Activated naive CD8-positive, alpha-beta T cell treated with anti-CD3 and anti-CD28 coated beads for 36 hours (primary cell): Measurements from ENCODE around the gene HMGXB3. TPM values are rescaled to one million over a fixed set of nuclear protein-coding genes. Genes with fewer than 3 reads are reported as not detected.
A peak's percentile ranks its signal among the peaks of the same experiment; 100 is the strongest.

ENCODE experiments used
- DNase-seq: peaks from one replicate; pipeline ENCODE4 v3.0.0; 2021
- H3K27ac Mint-ChIP-seq: one replicate; pipeline ENCODE4 v1.8.0; 2022; ENCODE audit warnings: mild to moderate bottlenecking, moderate library complexity, mixed read lengths
- H3K27me3 Mint-ChIP-seq: one replicate; pipeline ENCODE4 v1.8.0; 2022; ENCODE audit warnings: mild to moderate bottlenecking, mixed read lengths
- H3K36me3 Mint-ChIP-seq: one replicate; pipeline ENCODE4 v1.8.0; 2021; ENCODE audit warnings: mild to moderate bottlenecking, mixed read lengths
- H3K4me1 Mint-ChIP-seq: one replicate; pipeline ENCODE4 v1.8.0; 2021; ENCODE audit warnings: mixed read lengths
- H3K4me3 Mint-ChIP-seq: one replicate; pipeline ENCODE4 v1.8.0; 2022; ENCODE audit warnings: mild to moderate bottlenecking, moderate library complexity, mixed read lengths
- H3K9me3 Mint-ChIP-seq: one replicate; pipeline ENCODE4 v1.8.0; 2022; ENCODE audit warnings: mixed read lengths
- total RNA-seq, 2 experiments: library from RNA; stranded (reverse); gene quantifications; one replicate each; pipeline ENCODE4 v1.2.3, GENCODE V29; 2021

The HMGXB3 gene
- total RNA-seq, 2 experiments from 2014 or later = 36.7 to 38.3 TPM

DNA sequence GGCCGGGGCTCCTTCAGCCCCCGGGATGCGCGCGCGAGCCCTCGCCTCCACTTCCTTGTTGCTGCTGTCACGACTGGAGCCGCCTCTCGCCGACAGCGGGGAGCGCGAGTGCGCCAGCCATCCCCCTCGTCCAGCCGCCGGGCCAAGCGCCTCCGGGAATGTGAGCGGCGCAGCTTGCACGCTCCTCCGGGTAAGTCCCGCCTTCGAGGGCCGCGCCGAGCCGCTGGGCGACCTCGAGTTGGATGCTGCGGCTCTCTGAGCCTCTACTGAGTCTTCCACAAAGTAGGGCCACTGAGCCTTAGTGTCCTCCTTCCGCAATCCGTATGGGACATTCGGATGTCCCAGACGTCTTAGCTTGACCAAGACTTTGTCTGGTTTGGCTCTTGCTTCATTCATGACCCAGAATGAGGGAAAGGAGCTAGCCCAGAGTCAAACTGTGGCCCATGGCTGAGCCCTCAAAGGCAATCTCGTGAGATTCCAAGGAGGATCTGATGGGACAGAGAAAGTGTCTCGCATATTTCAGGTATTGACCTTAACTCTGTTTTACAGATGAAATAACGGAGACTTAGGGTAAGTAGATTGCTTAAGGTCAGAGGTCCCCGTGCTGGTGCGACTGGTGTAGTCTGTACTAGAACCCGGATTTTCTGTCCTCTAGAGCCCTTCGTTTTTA, 586 bp downstream of the HMGXB3 start:
- Mint-ChIP-seq H3K9me3 (no peaks in the 10 kb centered on the region), H3K27me3 (no peaks in the 10 kb centered on the region), H3K27ac (peak overlapping the region; percentile 88), H3K4me3 (peak overlapping the region; percentile 83), H3K36me3 (peaks cover 17% of the 10 kb centered on the region), H3K4me1 (peaks cover 35% of the 10 kb centered on the region)
- peak; percentile 43 for DNase-seq

GRCh38 chr5:150001660-150002486, 1.3 kb downstream of the HMGXB3 start:
- Mint-ChIP-seq H3K36me3 (peaks cover 15% of the 10 kb centered on the region), H3K27ac (peak overlapping the region; percentile 88), H3K9me3 (no peaks in the 10 kb centered on the region), H3K4me3 (peak overlapping the region; percentile 83), H3K4me1 (peaks cover 37% of the 10 kb centered on the region), H3K27me3 (no peaks in the 10 kb centered on the region)
- peak; percentile 61 for DNase-seq

GRCh38 chr5:150006318-150006717, 5.8 kb downstream of the HMGXB3 start:
- H3K4me1 Mint-ChIP-seq = peaks cover 34% of the 10 kb centered on the region
- peaks cover 23% of the 10 kb centered on the region for H3K36me3 Mint-ChIP-seq
- no peak overlapping the region for H3K27ac Mint-ChIP-seq
- no peaks in the 10 kb centered on the region for H3K27me3 Mint-ChIP-seq
- DNase-seq = no peak
- H3K9me3 Mint-ChIP-seq = no peaks in the 10 kb centered on the region
- no peak overlapping the region for H3K4me3 Mint-ChIP-seq

DNA sequence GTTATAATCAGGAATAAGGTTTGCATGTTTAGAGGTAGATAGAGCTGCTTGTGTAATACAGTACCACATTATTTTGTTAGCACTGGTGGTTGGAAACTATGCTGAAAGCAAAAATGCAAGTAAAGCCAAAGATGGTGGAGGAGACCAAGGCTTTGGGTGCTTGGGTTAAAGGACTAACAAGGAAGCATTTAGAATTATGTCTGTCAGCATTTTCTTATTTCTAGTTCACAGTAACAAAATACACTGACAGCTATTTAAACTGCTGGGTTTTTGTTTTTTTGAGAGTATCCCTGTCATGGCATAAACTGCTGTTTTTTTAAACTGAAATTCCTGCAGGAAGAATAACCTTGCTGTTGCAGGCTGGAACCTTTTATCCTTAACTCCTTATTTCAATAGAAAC, 6.5 kb downstream of the HMGXB3 start:
- H3K4me3 Mint-ChIP-seq = no peak overlapping the region
- peaks cover 31% of the 10 kb centered on the region for H3K4me1 Mint-ChIP-seq
- no peaks in the 10 kb centered on the region for H3K9me3 Mint-ChIP-seq
- DNase-seq = no peak
- H3K36me3 Mint-ChIP-seq = peaks cover 22% of the 10 kb centered on the region
- H3K27ac Mint-ChIP-seq = no peak overlapping the region
- H3K27me3 Mint-ChIP-seq = no peaks in the 10 kb centered on the region

DNA sequence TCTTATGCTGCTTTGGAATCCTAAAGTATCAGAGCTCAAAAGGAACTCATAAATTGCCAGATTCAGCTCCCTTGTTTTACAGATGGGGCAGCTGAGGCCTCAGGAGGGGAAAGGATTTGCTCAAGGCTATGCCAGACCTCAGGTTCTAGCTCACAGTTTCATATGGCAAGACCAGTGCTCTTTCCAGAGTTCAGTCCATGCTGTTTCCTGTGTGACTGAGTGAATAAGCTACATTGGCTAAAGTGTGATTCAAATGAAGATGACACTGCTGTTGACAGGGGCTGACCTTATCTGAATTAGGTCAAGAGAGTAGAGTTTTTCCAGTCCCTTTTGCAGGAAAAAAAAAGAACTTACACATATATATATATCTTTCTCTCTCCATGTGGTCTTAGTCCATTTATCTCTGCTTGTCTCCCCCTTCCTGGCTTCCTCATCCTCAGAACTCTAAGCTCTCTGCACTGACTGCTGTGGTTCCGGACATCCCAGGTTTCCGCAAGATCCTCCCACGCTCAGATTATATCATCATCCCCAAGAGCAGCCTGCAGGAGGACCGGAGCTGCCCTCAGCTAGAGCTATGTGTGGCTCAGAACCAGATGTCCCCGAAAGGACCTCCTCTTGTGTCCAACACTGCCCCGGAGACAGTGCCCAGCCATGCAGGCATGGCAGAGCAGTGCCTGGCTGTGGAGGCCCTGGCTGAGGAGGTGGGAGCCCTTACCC, 9.3 kb downstream of the HMGXB3 start:
- peaks cover 38% of the 10 kb centered on the region for H3K36me3 Mint-ChIP-seq
- H3K27me3 Mint-ChIP-seq = no peaks in the 10 kb centered on the region
- H3K9me3 Mint-ChIP-seq = no peaks in the 10 kb centered on the region
- DNase-seq = no peak
- no peak overlapping the region for H3K4me3 Mint-ChIP-seq
- peaks cover 19% of the 10 kb centered on the region for H3K4me1 Mint-ChIP-seq
- H3K27ac Mint-ChIP-seq = no peak overlapping the region

DNA sequence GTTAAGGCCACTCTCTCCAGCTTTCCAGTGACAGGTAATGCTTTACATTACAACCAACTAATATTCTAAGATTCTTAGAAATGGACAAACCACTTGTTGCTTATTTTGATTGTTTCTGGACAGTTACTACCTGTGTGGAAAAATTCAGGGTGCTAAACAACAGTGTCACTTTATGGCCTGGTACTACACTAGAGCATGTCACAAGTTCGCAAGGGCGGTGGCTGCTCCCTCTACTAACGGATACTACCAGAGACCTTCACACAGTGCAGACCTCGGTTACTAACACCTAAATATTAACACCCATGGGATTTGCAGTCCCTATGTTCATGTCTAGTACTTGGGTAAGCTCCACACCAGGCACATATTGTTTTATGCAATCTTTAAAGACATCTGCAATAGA, 13.4 kb downstream of the HMGXB3 start:
- H3K27me3 Mint-ChIP-seq = no peaks in the 10 kb centered on the region
- H3K36me3 Mint-ChIP-seq = peaks cover 57% of the 10 kb centered on the region
- H3K4me1 Mint-ChIP-seq = peaks cover 8% of the 10 kb centered on the region
- no peak for DNase-seq
- H3K4me3 Mint-ChIP-seq = no peak overlapping the region
- peaks cover 2% of the 10 kb centered on the region for H3K9me3 Mint-ChIP-seq
- H3K27ac Mint-ChIP-seq = no peak overlapping the region

DNA sequence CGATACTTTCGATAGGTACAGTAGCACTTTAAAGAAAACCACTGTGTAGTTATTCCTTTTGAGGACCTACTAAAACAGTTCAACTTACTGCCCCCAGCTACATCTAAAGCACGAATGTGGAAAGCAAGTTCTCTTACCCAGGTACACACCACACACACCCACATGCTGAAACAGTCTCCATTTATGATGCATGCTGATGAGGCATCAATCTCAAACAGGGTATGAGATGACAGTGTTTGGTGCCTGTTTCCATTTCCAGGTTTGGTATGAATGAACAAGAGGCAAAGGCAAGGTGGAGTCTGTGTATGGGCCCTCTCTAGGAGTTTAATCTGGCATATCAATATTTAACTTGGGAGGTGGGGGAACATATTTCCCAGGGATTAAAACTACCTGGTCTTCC, 13.9 kb downstream of the HMGXB3 start:
- no peak overlapping the region for H3K27ac Mint-ChIP-seq
- H3K4me3 Mint-ChIP-seq = no peak overlapping the region
- DNase-seq = no peak

GRCh38 chr5:150015415-150015814, 14.9 kb downstream of the HMGXB3 start:
- no peak for DNase-seq
- Mint-ChIP-seq H3K27me3 (no peaks in the 10 kb centered on the region), H3K27ac (no peak overlapping the region), H3K36me3 (peaks cover 61% of the 10 kb centered on the region), H3K4me1 (peaks cover 13% of the 10 kb centered on the region), H3K4me3 (no peak overlapping the region), H3K9me3 (peaks cover 2% of the 10 kb centered on the region)

More for the DNA sequence above, 13.9 kb downstream of the HMGXB3 start:
- Mint-ChIP-seq H3K27me3 (no peaks in the 10 kb centered on the region), H3K4me1 (peaks cover 8% of the 10 kb centered on the region), H3K9me3 (peaks cover 2% of the 10 kb centered on the region), H3K36me3 (peaks cover 59% of the 10 kb centered on the region)

GRCh38 chr5:150016537-150016936, 16.0 kb downstream of the HMGXB3 start:
- H3K27ac Mint-ChIP-seq = no peak overlapping the region
- peaks cover 71% of the 10 kb centered on the region for H3K36me3 Mint-ChIP-seq
- H3K4me1 Mint-ChIP-seq = peaks cover 15% of the 10 kb centered on the region
- peaks cover 2% of the 10 kb centered on the region for H3K9me3 Mint-ChIP-seq
- no peaks in the 10 kb centered on the region for H3K27me3 Mint-ChIP-seq
- no peak overlapping the region for H3K4me3 Mint-ChIP-seq
- no peak for DNase-seq

DNA sequence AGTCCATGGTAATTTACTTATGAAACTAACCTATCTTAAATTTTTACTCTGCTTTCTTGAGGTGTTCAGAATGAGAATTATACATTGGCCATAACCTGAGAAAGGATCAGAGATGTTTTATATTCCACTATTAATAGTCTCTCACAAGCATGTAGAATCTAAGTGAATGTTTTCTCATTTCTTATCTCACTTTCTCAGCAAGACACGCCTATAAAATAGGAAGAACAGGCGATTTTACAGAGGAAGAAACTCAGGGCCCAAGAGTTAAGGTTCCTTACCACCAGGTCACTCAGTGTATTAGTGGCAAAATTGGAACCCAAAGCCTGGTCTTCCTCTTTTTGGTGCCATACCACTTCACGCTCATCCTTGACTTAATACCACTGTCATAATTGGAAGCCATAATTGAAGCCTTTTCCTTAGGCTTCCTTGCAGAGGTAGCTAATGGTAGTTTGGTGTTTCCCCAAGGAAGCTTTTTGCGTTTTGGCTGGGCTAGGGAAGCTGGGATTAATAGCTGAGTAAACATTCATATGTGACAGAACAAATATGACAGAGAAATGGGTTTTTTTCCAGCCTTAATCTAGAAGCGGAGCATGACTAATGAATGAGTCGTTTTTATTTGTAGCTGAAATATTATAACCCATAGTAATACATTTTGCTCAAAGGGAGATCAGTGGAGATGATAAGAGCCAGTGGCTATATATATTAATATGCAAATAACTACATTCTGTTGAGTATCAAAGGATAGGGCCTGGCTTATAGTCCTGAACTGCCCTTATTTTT, 16.9 kb downstream of the HMGXB3 start:
- Mint-ChIP-seq H3K4me3 (no peak overlapping the region), H3K4me1 (peaks cover 18% of the 10 kb centered on the region), H3K9me3 (peaks cover 2% of the 10 kb centered on the region), H3K27ac (no peak overlapping the region), H3K27me3 (no peaks in the 10 kb centered on the region), H3K36me3 (peaks cover 71% of the 10 kb centered on the region)
- no peak for DNase-seq

DNA sequence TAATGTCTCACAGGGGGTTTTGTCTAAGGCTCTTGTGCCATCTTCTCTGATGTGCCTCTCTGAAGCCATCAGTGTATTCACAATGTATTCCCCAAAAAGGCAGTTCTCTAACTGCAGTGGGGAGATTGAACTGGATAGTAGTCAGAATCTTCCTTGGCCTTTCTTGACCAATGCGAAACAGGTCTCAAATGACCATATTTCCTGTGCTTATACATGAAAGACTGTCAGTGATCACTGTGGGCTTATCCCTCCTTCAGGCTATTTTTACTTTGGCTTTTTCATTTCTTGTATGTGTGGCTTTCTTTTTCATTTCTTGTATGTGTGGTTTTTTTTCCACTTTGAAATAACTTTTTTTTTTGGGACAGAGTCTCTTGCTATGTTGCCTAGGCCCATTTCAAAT, 19.7 kb downstream of the HMGXB3 start:
- DNase-seq = no peak
- peaks cover 50% of the 10 kb centered on the region for H3K36me3 Mint-ChIP-seq
- H3K4me1 Mint-ChIP-seq = peaks cover 16% of the 10 kb centered on the region
- H3K9me3 Mint-ChIP-seq = peaks cover 2% of the 10 kb centered on the region
- no peak overlapping the region for H3K4me3 Mint-ChIP-seq
- peak overlapping the region; percentile 77 for H3K27ac Mint-ChIP-seq
- no peaks in the 10 kb centered on the region for H3K27me3 Mint-ChIP-seq

DNA sequence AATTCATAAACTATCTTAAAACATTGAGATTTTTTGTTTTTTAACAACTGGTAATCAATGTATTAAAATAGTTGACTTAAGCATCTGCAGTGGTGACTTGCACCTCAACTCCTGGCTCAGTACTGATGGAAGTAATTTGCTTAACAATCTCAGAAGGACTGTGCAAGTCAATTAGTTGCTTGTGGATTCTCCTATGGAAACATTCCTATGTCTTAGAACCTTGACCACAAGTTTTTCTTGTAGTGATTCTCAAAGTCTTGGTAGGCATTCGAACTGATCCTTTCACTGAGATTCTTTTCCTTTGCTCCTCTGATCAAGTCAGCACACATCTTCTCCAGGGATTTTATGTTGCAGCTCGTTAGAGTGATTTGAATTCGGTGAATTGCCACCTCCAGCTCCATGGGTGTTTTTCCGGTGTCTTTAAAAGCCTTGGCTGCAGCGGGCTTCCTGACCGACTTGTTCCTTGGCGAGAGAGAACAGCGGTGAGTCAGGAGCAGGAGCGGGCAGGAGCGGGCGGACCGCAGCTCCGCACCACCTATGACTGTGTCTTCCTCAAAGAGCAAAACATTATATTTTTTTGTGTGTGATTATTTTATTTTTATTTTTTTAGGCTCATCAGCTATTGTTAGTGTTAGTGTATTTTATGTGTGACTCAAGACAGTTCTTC, 21.1 kb downstream of the HMGXB3 start:
- Mint-ChIP-seq H3K4me3 (no peak overlapping the region), H3K27me3 (no peaks in the 10 kb centered on the region), H3K36me3 (peaks cover 43% of the 10 kb centered on the region), H3K4me1 (peaks cover 16% of the 10 kb centered on the region), H3K27ac (no peak overlapping the region), H3K9me3 (peaks cover under 1% of the 10 kb centered on the region)
- DNase-seq = no peak

DNA sequence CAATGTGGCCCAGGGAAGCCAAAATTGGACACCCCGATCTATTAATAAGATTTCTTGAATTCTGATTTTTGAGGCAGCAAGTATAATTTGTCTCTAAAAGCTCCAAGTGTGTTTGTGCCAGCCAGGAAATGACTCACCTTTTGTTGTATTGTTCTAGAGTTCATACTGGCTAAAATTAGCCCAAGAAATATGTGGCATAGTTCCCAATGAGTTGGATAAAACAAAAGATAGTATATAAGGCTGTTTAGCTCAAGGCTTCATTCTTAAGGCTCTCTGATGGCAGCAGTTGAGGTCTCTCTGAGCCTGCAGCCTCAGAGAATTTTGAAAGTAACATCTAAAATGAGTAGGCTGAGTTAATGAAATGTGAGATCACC, 21.6 kb downstream of the HMGXB3 start:
- Mint-ChIP-seq H3K27me3 (no peaks in the 10 kb centered on the region), H3K4me1 (peaks cover 16% of the 10 kb centered on the region), H3K9me3 (no peaks in the 10 kb centered on the region), H3K4me3 (no peak overlapping the region), H3K36me3 (peaks cover 40% of the 10 kb centered on the region), H3K27ac (no peak overlapping the region)
- DNase-seq = no peak

GRCh38 chr5:150022681-150023080, 22.1 kb downstream of the HMGXB3 start:
- Mint-ChIP-seq H3K36me3 (peaks cover 40% of the 10 kb centered on the region), H3K9me3 (no peaks in the 10 kb centered on the region)

More at GRCh38 chr5:150022681-150023080, 22.1 kb downstream of the HMGXB3 start:
- peaks cover 16% of the 10 kb centered on the region for H3K4me1 Mint-ChIP-seq
- H3K4me3 Mint-ChIP-seq = no peak overlapping the region
- no peak for DNase-seq
- no peaks in the 10 kb centered on the region for H3K27me3 Mint-ChIP-seq
- H3K27ac Mint-ChIP-seq = no peak overlapping the region
